ENCODE results near the gene SPSB2.
"Not testable (repeated sequence)": the region's sequence is repeated elsewhere in the genome, so short reads cannot be mapped to it uniquely, and the experiment has no call there.

GRCh38 chr12:6886206-6886999 lies 13.3 kb upstream of the SPSB2 start:
- TF ChIP-seq CTCF (conservative IDR thresholded peaks at IDR 0.05; ENCODE audit: low read depth, low read length); EZH2 (IDR thresholded peaks at IDR 0.05; ENCODE audit: low read length, unreplicated experiment); EZH2phosphoT487 (IDR thresholded peaks at IDR 0.05; ENCODE audit: borderline replicate concordance, low read length): not testable (repeated sequence)

Measured in PC-3 (cell line).